Measurements from ENCODE around the gene C19orf33.
"Not testable (repeated sequence)": the region's sequence is repeated elsewhere in the genome, so short reads cannot be mapped to it uniquely, and the experiment has no call there.

C19orf33 gene

GRCh38 chr19:38309615-38310278, 5.7 kb downstream of the C19orf33 start:
- DNase-seq, result no peak

DNA sequence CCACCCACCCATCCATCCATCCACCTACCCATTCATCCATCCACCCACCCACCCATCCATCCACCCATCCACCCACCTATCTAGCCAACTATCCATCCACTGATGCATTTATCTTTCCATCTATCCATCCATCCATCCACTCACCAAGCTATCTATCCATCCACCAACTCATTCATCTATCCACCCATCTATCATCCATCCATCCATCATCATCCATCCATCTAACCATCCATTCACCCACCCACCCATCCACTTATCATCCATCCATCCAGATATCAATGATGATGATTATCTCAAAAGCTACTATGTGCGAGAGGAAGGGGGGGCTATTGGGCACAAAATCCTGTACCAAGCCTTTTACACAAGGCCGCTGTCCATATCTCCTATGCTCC, 6.2 kb downstream of the C19orf33 start:
- no peak for DNase-seq

GRCh38 chr19:38310986-38311385, 6.9 kb downstream of the C19orf33 start:
- no peak for DNase-seq

GRCh38 chr19:38315657-38316476, 11.8 kb downstream of the C19orf33 start, which contains the start of gene YIF1B:
Gene YIF1B, minus strand, starts transcription at chr19:38315947. Its CDS starts 30 bp downstream, at chr19:38315917.
- peak; percentile 96 for DNase-seq

- no peak for DNase-seq
Measured at GRCh38 chr19:38316477-38317067, 12.5 kb downstream of the C19orf33 start.

DNA sequence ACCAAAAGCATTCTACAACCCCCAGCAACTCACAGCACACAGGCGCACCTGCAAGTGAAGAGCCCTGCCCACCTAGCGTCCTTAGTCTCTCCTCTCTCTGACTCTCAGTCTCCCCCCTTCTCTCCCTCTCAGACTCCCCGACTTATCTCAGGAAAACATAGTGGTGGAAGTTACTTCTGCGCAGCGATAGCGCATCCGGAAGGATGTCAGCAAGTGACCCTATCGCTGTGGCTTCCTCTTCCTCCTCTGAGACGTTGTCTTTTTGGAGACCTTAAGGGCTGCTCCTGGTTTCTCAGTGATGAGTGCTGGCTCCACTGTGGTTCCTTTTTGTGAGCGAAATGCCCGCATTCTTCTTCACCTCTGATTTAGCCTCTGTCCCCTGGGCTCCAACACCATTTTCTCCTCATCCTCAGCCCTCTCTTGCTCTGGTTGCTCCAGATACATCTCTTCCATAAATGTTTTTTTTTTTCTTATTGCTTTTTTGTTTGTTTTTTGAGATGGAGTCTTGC, 13.1 kb downstream of the C19orf33 start:
- peak; percentile 49 for DNase-seq

- DNase-seq, result no peak
Measured at GRCh38 chr19:38318660-38319059, 14.6 kb downstream of the C19orf33 start.

DNA sequence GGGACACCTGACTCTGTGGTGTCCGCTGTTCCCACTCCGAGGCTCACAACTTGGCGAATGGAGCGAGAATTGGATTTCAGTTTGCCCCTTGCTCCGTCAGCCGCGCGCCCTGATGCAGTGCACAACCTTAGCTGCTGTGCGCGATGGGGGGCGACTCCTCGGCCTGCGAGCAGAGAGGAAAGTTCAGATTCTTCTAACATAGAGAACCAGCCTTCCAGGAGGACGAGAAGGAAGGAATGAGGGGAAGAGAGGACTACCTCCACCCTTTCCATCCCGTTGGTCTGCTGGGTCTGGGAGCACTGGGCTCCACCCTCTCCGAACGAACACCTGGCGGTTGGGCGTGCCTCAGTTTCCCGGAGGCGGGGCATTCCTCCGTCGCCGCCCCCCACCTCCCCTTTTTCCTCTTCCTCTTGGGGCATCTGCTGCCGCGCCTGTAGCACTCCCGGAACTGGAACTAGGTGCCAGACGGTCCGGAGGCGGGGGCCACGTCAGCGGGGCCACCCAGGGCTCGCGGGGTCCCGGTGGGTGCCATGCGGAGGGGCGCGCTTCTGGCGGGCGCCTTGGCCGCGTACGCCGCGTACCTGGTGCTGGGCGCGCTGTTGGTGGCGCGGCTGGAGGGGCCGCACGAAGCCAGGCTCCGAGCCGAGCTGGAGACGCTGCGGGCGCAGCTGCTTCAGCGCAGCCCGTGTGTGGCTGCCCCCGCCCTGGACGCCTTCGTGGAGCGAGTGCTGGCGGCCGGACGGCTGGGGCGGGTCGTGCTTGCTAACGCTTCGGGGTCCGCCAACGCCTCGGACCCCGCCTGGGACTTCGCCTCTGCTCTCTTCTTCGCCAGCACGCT, 15.6 kb downstream of the C19orf33 start, which contains the start of gene KCNK6:
KCNK6 (plus strand) TSS at position 425 of the 838 bp plus-strand sequence; CDS start at position 531, 106 bp downstream.
- peak; percentile 74 for DNase-seq

GRCh38 chr19:38320969-38321339, 16.9 kb downstream of the C19orf33 start:
- no peak for DNase-seq

DNA sequence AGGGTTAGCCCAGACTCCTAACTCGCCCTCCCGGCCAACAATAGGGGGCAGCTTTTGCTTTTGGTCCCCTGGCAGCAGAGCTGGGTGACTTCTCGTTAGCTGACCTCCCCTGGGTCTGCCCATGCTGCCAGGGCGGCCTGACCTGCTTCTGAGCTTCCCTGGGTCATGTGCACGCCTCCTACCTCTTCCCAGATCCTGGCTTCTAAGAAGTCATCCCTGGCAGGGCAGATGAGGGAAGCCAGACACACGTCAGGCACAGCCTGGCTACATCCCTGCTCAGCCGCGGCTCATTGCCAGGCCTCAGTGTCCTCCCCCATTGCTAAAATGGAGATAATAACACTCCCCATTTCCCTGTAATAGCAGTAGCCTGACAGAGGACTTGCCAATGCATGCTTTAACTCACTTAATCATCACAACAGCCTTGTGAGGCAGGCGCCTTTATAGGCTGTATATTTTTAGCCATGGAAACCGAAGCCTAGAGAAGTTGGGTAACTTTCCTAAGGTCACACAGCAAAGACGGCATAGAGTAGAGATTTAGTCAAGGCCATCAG, 17.7 kb downstream of the C19orf33 start:
- DNase-seq, result no peak

DNA sequence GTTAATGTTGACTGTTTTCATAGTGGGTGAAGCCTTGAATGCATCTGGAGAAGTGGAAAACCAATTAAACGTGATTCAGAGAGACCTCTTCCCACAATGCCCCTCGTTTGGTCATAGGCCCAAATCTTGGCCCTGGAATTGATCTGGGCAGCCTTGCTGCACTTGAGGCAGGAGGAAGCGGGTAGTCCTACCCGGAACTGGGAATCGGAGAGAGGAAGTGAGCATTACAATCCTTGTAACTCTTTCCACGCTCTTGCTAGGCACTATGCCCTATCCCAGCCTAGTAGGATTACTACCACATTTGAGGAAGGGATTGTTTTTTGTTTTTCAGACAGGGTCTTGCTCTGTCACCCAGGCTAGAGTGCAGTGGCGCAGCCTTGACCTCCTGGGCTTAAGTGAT, 19.2 kb downstream of the C19orf33 start:
- no peak for DNase-seq

DNA sequence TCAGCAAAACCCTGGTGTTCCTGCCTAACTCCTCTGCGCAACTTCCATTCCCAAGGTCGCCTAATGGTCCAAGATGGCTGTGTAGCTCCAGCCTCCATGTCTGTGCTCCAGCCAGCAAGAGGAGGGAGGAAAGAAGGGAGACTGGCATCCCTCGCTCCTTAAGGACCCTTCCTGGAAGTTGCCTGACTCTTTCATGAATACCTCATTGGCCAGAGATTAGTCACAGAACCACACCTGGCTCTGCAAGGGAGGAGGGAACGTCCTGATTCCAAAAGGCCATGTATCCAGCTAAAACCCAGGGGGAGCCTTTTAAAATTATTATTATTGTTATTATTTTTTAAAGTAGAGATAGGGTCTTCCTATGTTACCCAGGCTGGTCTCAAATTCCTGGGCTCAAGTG, 20.4 kb downstream of the C19orf33 start:
- DNase-seq, result no peak

- no peak for DNase-seq
Measured at GRCh38 chr19:38326591-38326990, 22.5 kb downstream of the C19orf33 start.

GRCh38 chr19:38329651-38330050, 25.6 kb downstream of the C19orf33 start:
- DNase-seq, result no peak

DNA sequence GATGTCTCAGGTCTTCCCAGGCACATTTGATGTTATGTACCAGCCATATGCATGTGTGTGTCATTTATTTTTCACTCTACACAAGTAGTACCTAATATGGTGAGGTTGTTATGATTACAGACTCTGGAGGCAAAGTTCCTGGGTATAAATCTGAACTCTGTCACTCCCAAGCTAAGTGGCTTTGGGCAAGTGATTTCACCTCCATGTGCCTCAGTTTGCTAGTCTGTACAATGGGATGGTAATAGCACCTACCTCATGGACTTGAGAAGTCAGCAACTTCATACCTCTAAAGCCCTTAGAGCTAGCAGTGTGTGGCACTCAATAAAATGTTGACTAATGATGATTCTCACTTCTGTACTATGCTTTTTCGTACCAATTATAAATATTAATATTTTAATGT, 27.7 kb downstream of the C19orf33 start:
- no peak for DNase-seq

DNA sequence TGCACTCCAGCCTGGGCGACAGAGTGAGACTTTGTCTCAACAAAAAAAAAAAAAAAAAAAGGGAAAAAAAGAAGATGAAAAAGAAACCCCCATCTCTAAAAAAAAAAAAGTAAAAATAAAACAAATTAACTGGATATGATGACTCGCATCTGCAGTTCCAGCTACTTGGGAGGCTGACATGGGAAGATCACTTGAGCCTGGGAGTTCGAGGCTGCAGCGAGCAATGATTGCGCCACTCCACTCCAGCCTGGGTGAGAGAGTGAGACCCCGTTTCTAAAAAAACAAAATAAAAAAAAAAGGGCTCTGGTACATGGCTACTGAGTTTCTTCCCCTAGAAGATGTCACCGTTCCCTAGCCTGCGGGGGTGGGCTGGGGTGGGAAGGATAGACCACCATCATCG, 29.2 kb downstream of the C19orf33 start:
- DNase-seq, result no peak

DNA sequence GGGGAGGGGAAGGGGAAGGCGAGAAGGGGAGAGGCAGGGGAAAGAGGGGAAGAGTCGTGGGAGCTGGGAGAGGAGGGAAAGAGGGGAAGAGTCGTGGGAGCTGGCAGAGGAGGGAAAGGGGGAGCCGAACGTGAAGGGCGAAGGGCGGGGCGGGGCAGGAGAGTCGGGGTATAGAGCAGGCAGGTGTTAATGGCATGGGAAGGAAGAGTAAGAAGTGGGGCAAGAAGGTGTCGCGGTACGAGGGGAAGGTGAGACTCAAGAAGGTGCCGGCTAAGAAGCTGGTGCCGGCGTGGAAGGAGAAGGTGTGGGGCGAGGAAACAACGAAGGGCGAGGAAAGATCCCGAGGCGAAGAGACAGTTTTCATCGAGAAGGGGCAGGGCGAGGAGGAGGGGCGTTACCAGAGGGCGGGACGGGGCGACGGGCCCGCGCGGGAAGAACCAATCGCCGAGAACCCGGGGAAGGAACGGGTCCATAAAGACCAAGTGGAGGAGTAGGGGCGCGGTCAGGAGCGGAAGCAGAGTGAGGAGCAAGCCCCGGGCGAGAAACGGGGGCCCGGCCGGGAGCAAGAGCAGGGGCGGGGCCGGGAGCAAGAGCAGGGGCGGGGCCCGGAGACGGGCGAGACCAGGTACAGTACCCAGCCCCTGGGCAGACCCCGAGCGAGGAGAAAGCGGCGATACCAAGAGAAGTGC, 32.0 kb downstream of the C19orf33 start:
- DNase-seq, result peak; percentile 96

DNA sequence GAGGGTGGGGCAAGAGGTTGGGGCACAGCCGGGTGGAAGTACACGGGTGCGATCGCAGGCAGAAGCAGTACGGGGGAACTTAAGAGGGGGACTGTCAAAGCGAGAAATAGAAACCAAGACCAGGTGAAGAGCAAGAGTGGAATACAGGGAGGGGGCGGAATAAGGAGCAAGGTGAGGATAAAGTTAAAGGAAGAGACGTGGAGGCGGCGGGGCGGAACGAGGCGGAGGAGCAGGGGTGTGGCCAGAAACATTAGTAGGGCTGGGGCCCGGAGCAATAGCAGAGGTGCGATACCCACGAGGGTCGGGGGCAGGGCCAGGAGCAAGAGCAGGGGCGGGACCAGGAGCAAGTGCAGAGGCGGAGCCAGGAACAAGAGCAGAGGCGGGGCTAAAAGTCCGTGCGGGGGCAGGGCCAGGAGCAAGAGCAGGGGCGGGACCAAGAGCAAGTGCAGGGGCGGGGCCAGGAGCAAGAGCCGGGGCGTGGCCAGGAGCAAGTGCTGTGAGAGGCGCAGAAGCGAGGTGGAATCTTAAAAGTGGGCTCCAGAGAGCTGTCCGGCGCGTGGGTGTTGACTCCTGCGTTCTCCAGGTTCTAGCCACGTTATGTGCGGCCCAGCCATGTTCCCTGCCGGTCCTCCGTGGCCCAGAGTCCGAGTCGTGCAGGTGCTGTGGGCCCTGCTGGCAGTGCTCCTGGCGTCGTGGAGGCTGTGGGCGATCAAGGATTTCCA, 32.7 kb downstream of the C19orf33 start:
- DNase-seq, result peak; percentile 98

DNA sequence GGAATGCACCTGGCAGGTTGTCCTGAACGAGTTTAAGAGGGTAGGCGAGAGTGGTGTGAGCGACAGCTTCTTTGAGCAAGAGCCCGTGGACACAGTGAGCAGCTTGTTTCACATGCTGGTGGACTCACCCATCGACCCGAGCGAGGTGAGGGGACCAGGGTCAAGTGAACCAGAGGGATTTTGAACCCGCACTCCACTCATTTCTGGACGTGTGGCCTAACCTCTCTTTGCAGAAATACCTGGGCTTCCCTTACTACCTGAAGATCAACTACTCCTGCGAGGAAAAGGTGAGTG, 33.3 kb downstream of the C19orf33 start:
- no peak for DNase-seq

- DNase-seq, result not testable (repeated sequence)
Measured at GRCh38 chr19:38339011-38339410, 35.0 kb downstream of the C19orf33 start.

DNA sequence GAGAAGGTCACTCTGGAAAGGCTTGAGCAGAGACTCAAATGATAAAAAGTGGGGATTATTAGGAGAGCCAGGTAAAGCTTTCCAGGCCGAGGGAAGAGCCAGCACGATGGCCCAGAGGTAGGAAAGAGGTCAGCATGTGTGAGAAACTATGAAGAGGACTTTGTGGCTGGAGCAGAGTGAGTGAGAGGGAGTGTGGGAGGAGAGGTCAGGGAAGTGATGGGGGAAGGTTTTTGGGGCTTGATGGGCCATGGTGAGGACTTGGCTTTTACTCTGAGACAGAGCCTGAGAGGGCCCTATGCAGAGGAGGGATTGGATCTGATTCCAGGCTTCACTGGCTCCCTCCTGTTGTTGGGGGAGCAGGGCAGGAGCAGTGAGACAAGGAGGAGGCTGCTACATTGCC, 36.9 kb downstream of the C19orf33 start:
- DNase-seq, result no peak
